Neural progenitor cell (in vitro differentiated cells): ENCODE data around the gene EYS. TPM values are rescaled to one million over a fixed set of nuclear protein-coding genes. Genes with fewer than 3 reads are reported as not detected.
A peak's percentile ranks its signal among the peaks of the same experiment; 100 is the strongest.

ENCODE experiments used
- DNase-seq: peaks from one replicate; pipeline ENCODE4 v3.0.0-alpha.2; 2016; ENCODE audit warnings: low spot score
- H2AFZ ChIP-seq: fragments of 200-600 bp; sonication (generic); replicated peaks from 2 replicates; pipeline ENCODE4 v1.6.1; 2016; ENCODE audit warnings: antibody characterized with exemption
- H3F3A ChIP-seq: fragments of 200-600 bp; sonication (generic); 2 replicates; pipeline ENCODE4 v1.6.1; 2016; ENCODE audit warnings: antibody characterized with exemption, low read depth
- H3K27ac ChIP-seq: fragments of 200-600 bp; sonication (generic); 2 replicates; pipeline ENCODE4 v1.5.1; 2016; ENCODE audit warnings: mild to moderate bottlenecking
- H3K27me3 ChIP-seq: fragments of 200-600 bp; sonication (generic); 2 replicates; pipeline ENCODE4 v1.6.1; 2016; ENCODE audit warnings: mild to moderate bottlenecking, moderate library complexity
- H3K36me3 ChIP-seq: fragments of 200-600 bp; sonication (generic); 2 replicates; pipeline ENCODE4 v1.5.1; 2016
- H3K4me1 ChIP-seq: fragments of 200-600 bp; sonication (generic); 2 replicates; pipeline ENCODE4 v1.6.1; 2016; ENCODE audit warnings: mixed run types
- H3K4me2 ChIP-seq: fragments of 200-600 bp; sonication (generic); 2 replicates; pipeline ENCODE4 v1.6.1; 2016
- H3K4me3 ChIP-seq: fragments of 200-600 bp; sonication (generic); 2 replicates; pipeline ENCODE4 v1.5.1; 2016
- H3K79me2 ChIP-seq: fragments of 200-600 bp; sonication (generic); 2 replicates; pipeline ENCODE4 v1.6.1; 2016; ENCODE audit warnings: low read depth
- H3K9ac ChIP-seq: fragments of 200-600 bp; sonication (generic); 2 replicates; pipeline ENCODE4 v1.6.1; 2016
- H3K9me3 ChIP-seq: fragments of 200-600 bp; sonication (generic); 2 replicates; pipeline ENCODE4 v1.5.1; 2016; ENCODE audit warnings: low read depth
- H4K20me1 ChIP-seq: fragments of 200-600 bp; sonication (generic); 2 replicates; pipeline ENCODE4 v1.6.1; 2016; ENCODE audit warnings: low read depth
- H3K27ac Mint-ChIP-seq: 3 replicates; pipeline ENCODE4 v1.8.0; 2021; ENCODE audit warnings: mixed read lengths
- H3K27me3 Mint-ChIP-seq: 2 replicates; pipeline ENCODE4 v1.8.0; 2022; ENCODE audit warnings: low read depth, mild to moderate bottlenecking, inconsistent platforms, moderate library complexity, mixed read lengths; ENCODE audit not compliant: insufficient read depth
- H3K36me3 Mint-ChIP-seq: 3 replicates; pipeline ENCODE4 v1.8.0; 2021; ENCODE audit warnings: mixed read lengths
- H3K4me1 Mint-ChIP-seq: 3 replicates; pipeline ENCODE4 v1.8.0; 2021; ENCODE audit warnings: mixed read lengths
- H3K4me3 Mint-ChIP-seq: 3 replicates; pipeline ENCODE4 v1.8.0; 2021; ENCODE audit warnings: mild to moderate bottlenecking, moderate library complexity, mixed read lengths
- H3K9me3 Mint-ChIP-seq: 3 replicates; pipeline ENCODE4 v1.8.0; 2020; ENCODE audit warnings: mixed read lengths
- EZH2 ChIP-seq: fragments of 200-600 bp; sonication (generic); IDR thresholded peaks from 2 replicates; pipeline ENCODE4 v1.6.1; 2017; ENCODE audit warnings: antibody characterized with exemption, mild to moderate bottlenecking, moderate library complexity
- EZH2phosphoT487 ChIP-seq: fragments of 200-600 bp; sonication (generic); IDR thresholded peaks from 2 replicates; pipeline ENCODE4 v1.6.1; 2017; ENCODE audit warnings: antibody characterized with exemption
- total RNA-seq: library from RNA; depleted of rRNA; stranded (reverse); fragments of >200 nt; gene quantifications from 2 replicates; pipeline ENCODE4 v1.2.3, GENCODE V29; 2015; ENCODE audit warnings: low replicate concordance
- TF ChIP-seq, protein P1 (sequence below): fragments of 200-600 bp; sonication (generic); IDR thresholded peaks from 2 replicates; pipeline ENCODE4 v1.5.1; 2017; ENCODE audit warnings: antibody characterized with exemption, mild to moderate bottlenecking

The EYS gene
- total RNA-seq, 1 donor from 2014 or later, result not detected

DNA sequence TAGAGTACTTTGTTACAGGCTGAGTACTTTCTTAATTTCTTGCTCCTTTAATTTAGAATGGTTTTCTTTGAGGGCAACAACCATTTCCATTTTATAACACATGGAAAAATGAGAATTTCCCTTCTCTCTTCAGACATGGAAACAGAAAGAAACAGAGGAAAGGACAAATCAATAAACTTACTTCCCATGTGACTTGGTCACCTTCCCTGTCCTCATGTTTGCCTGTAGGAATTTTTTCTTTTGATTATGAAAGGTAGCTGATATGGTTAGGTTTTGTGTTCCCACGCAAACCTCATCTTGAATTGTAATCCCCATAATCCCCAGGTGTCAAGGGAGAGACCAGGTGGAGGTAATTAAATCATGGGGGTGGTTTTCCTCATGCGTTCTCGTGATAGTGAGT is 1901.7 kb downstream of the EYS start:
- H3K4me1 Mint-ChIP-seq, result peaks cover 5% of the 10 kb centered on the region
- Histone ChIP-seq H2AFZ (peak overlapping the region; percentile 88), H3K9me3 (no peaks in the 10 kb centered on the region), H3K4me3 (no peak overlapping the region), H3K4me1 (peaks cover 8% of the 10 kb centered on the region), H3K36me3 (no peaks in the 10 kb centered on the region), H3K79me2 (no peaks in the 10 kb centered on the region), H3K27me3 (no peaks in the 10 kb centered on the region), H3K9ac (no peak overlapping the region), H3K4me2 (peak overlapping the region; percentile 16), H3K27ac (no peak overlapping the region), H4K20me1 (no peaks in the 10 kb centered on the region), H3F3A (no peaks in the 10 kb centered on the region)
- H3K9me3 Mint-ChIP-seq, result no peaks in the 10 kb centered on the region
- TF ChIP-seq, protein P1, sequence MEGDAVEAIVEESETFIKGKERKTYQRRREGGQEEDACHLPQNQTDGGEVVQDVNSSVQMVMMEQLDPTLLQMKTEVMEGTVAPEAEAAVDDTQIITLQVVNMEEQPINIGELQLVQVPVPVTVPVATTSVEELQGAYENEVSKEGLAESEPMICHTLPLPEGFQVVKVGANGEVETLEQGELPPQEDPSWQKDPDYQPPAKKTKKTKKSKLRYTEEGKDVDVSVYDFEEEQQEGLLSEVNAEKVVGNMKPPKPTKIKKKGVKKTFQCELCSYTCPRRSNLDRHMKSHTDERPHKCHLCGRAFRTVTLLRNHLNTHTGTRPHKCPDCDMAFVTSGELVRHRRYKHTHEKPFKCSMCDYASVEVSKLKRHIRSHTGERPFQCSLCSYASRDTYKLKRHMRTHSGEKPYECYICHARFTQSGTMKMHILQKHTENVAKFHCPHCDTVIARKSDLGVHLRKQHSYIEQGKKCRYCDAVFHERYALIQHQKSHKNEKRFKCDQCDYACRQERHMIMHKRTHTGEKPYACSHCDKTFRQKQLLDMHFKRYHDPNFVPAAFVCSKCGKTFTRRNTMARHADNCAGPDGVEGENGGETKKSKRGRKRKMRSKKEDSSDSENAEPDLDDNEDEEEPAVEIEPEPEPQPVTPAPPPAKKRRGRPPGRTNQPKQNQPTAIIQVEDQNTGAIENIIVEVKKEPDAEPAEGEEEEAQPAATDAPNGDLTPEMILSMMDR, result no peak
- no peak for TF ChIP-seq EZH2phosphoT487
- TF ChIP-seq EZH2, result no peak
- H3K36me3 Mint-ChIP-seq, result no peaks in the 10 kb centered on the region
- peaks cover 3% of the 10 kb centered on the region for H3K27me3 Mint-ChIP-seq
- H3K4me3 Mint-ChIP-seq, result no peak overlapping the region
- no peak for DNase-seq
- H3K27ac Mint-ChIP-seq, result no peak overlapping the region

DNA sequence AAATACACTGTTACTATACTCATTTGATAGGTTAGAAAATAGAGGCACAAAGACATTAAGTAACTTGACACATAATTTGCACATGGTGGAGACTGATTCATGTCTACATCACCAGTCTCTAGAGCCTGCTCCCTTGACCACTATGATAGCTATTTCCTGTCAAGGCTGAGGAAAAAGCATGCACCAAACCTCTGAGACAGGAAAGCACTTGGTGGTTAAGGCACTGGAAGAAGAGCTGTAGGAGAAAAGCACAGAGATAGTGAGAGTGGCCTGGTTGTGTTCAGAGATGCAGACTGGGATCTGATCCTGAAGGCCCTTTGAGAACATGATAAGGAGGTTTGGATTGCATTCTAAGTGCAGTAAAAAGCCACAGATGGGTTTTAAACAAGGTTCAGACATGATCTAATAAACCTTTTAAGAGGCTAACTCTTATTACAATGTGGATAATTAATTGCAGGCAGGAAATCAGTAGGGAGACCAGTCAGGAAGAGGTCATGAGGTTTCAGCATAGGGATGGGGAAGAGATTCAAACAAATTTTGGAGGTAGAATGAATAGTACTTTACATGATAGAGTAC is 1902.6 kb downstream of the EYS start:
- Mint-ChIP-seq H3K9me3 (no peaks in the 10 kb centered on the region), H3K27ac (no peak overlapping the region), H3K4me1 (peaks cover 5% of the 10 kb centered on the region), H3K4me3 (no peak overlapping the region), H3K36me3 (no peaks in the 10 kb centered on the region), H3K27me3 (peaks cover 3% of the 10 kb centered on the region)
- Histone ChIP-seq H2AFZ (peak overlapping the region; percentile 29), H4K20me1 (no peaks in the 10 kb centered on the region), H3F3A (no peaks in the 10 kb centered on the region), H3K4me2 (no peak overlapping the region), H3K36me3 (no peaks in the 10 kb centered on the region), H3K27me3 (no peaks in the 10 kb centered on the region), H3K9me3 (no peaks in the 10 kb centered on the region), H3K4me1 (peaks cover 8% of the 10 kb centered on the region), H3K9ac (no peak overlapping the region), H3K79me2 (no peaks in the 10 kb centered on the region), H3K27ac (no peak overlapping the region), H3K4me3 (no peak overlapping the region)
- no peak for DNase-seq
- TF ChIP-seq EZH2, result no peak
- TF ChIP-seq EZH2phosphoT487, result no peak
- TF ChIP-seq, protein P1, result no peak

DNA sequence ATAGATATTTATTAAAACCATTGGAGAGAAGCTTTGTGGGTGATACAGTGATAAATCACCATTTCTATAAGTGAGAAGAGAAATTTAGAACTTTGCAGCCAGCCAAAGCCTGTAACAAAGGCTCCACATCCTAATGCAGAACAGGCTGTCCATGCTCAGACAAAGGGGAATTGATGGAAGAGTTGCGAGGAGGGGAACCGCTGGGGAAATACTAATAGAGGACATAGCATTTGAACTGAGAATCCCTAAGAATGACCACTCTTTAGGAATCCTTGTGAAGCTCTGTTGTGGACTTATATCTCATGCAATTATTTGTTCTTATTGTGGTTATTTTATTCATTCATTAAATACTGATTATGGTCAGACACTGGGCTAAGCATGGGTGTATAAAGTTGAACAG is 1903.7 kb downstream of the EYS start:
- Histone ChIP-seq H3K27ac (no peak overlapping the region), H3K27me3 (no peaks in the 10 kb centered on the region), H3K9ac (no peak overlapping the region), H3K79me2 (no peaks in the 10 kb centered on the region), H4K20me1 (no peaks in the 10 kb centered on the region), H3K4me3 (no peak overlapping the region), H3K9me3 (no peaks in the 10 kb centered on the region), H3K36me3 (no peaks in the 10 kb centered on the region), H3K4me2 (no peak overlapping the region), H3K4me1 (peaks cover 8% of the 10 kb centered on the region), H2AFZ (no peak overlapping the region), H3F3A (no peaks in the 10 kb centered on the region)
- Mint-ChIP-seq H3K4me1 (peaks cover 5% of the 10 kb centered on the region), H3K9me3 (no peaks in the 10 kb centered on the region), H3K4me3 (no peak overlapping the region), H3K27me3 (peaks cover 3% of the 10 kb centered on the region), H3K27ac (no peak overlapping the region), H3K36me3 (no peaks in the 10 kb centered on the region)
- TF ChIP-seq, protein P1, result no peak
- TF ChIP-seq EZH2, result no peak
- TF ChIP-seq EZH2phosphoT487, result no peak
- no peak for DNase-seq
